Measurements from ENCODE around the gene LRRN4.

- TF ChIP-seq CTCF (IDR thresholded peaks at IDR 0.05): no peak
- no peak for TF ChIP-seq POLR2A (IDR thresholded peaks at IDR 0.05)
Observed at GRCh38 chr20:6094063-6094462, 40.2 kb upstream of the LRRN4 start.
